HepG2 (cell line): ENCODE data around the gene PAM16. TPM values are rescaled to one million over a fixed set of nuclear protein-coding genes. Genes with fewer than 3 reads are reported as not detected.

Experiments used
- ATAC-seq: fragments of 200-7000 bp; cut with Tn5 transposase; 3 replicates; pipeline ENCODE4 v1.9.1; 2020; ENCODE audit warnings: mild to moderate bottlenecking, moderate library complexity
- BruUV-seq: library from RNA; stranded (reverse); fragments of 400-500 nt; replicated peaks from 2 replicates; lab custom pipeline; 2021; lab: Mats Ljungman, UMichigan
- CTCF ChIA-PET: fragments of 300-600 bp; formaldehyde crosslinking; extraction: SDS; loops from one replicate; lab custom pipeline; 2021; ENCODE audit warnings: low total read pairs, inconsistent platforms, low intra/inter-chr PET ratio; lab: Yijun Ruan, JAX
- POLR2A ChIA-PET: fragments of 350-600 bp; sonication (Branson Sonifier 250); formaldehyde crosslinking; loops from one replicate; lab custom pipeline; 2020; ENCODE audit warnings: antibody characterized with exemption, inconsistent platforms; lab: Yijun Ruan, JAX
- DNase-seq: peaks from one replicate; pipeline ENCODE4 v3.0.0-alpha.2; 2015; ENCODE audit warnings: low spot score
- FAIRE-seq: peaks from 3 replicates; lab custom pipeline; 2011; peaks lifted over from hg19 to GRCh38; lab: Jason Lieb, UNC
- H2AFZ ChIP-seq: one replicate; pipeline ENCODE4 v1.6.1; 2011; ENCODE audit warnings: low read length, inconsistent platforms
- H3K27ac ChIP-seq: fragments of 300-600 bp; 3 replicates; pipeline ENCODE4 v1.8.0; 2011; ENCODE audit warnings: mixed run types, mild to moderate bottlenecking, mixed read lengths, low read length, inconsistent platforms; ENCODE audit not compliant: insufficient read depth; ENCODE audit errors: extremely low read length
- H3K27me3 ChIP-seq, 2 experiments: fragments of 200-600 bp in 1 of 2; 2 replicates in 1 of 2; 3 replicates in 1 of 2; pipeline versions ENCODE4 v1.6.0 to v1.8.0; 2011; ENCODE audit warnings: low read length in 2 of 2, mild to moderate bottlenecking in 2 of 2, moderate library complexity in 2 of 2, inconsistent platforms in 1 of 2; ENCODE audit not compliant: insufficient read depth in 2 of 2, control insufficient read depth in 1 of 2
- H3K36me3 ChIP-seq, 2 experiments: fragments of 200-600 bp in 1 of 2; replicated peaks in 1 of 2; 2 replicates in 1 of 2; 3 replicates in 1 of 2; pipeline versions ENCODE4 v1.5.1 to v1.8.0; 2011; ENCODE audit warnings: low read length in 2 of 2, inconsistent platforms in 1 of 2; ENCODE audit not compliant: insufficient read depth in 2 of 2, control insufficient read depth in 1 of 2
- H3K4me1 ChIP-seq: 2 replicates; pipeline ENCODE4 v1.5.1; 2012; ENCODE audit warnings: low read length, inconsistent platforms; ENCODE audit not compliant: insufficient read depth
- H3K4me2 ChIP-seq: 2 replicates; pipeline ENCODE4 v1.6.0; 2011; ENCODE audit warnings: low read depth, low read length, inconsistent platforms
- H3K4me3 ChIP-seq, 3 experiments: fragments of 200-600 bp in 1 of 3; sonication (generic), shearing (Covaris generic) in 1 of 3; replicated peaks in 1 of 3; 2 replicates each; pipeline ENCODE4 v1.5.1; 2011 to 2016; ENCODE audit warnings: low read length in 3 of 3, inconsistent platforms in 2 of 3, low read depth in 2 of 3, mild to moderate bottlenecking in 2 of 3, control low read depth in 1 of 3, mixed read lengths in 1 of 3; ENCODE audit not compliant: insufficient read depth in 1 of 3
- H3K79me2 ChIP-seq: one replicate; pipeline ENCODE4 v1.6.1; 2011; ENCODE audit warnings: low read length, inconsistent platforms; ENCODE audit not compliant: insufficient read depth
- H3K9ac ChIP-seq: 2 replicates; pipeline ENCODE4 v1.6.0; 2011; ENCODE audit warnings: mild to moderate bottlenecking, low read depth, low read length, inconsistent platforms; ENCODE audit not compliant: insufficient read depth
- H3K9me3 ChIP-seq: 2 replicates; pipeline ENCODE4 v1.5.1; 2012; ENCODE audit warnings: mild to moderate bottlenecking, low read length
- H4K20me1 ChIP-seq: 2 replicates; pipeline ENCODE4 v1.6.0; 2011; ENCODE audit warnings: inconsistent platforms, mild to moderate bottlenecking, low read length, moderate library complexity; ENCODE audit not compliant: insufficient read depth
- AGO2 ChIP-seq: fragments of 200-400 bp; formaldehyde crosslinking; optimal IDR thresholded peaks from 2 replicates; pipeline ENCODE3; 2017; ENCODE audit warnings: mild to moderate bottlenecking, low read depth, low read length, moderate library complexity
- AKAP8 ChIP-seq: sonication (generic); formaldehyde crosslinking; IDR thresholded peaks from 2 replicates; pipeline ENCODE4 v1.5.1; 2020; ENCODE audit warnings: mild to moderate bottlenecking, missing genetic modification reagents
- HNRNPH1 ChIP-seq: fragments of 200-400 bp; formaldehyde crosslinking; optimal IDR thresholded peaks from 2 replicates; pipeline ENCODE3; 2017; ENCODE audit warnings: mild to moderate bottlenecking, low read depth, low read length
- NFKBIZ ChIP-seq: IDR thresholded peaks from 2 replicates; pipeline ENCODE4 v1.6.1; 2018; ENCODE audit warnings: missing genetic modification reagents, missing compliant biosample characterization
- NONO ChIP-seq, 2 experiments: fragments of 450-650 bp in 1 of 2; sonication (generic) in 1 of 2; formaldehyde crosslinking in 1 of 2; IDR thresholded peaks in 1 of 2; conservative IDR thresholded peaks in 1 of 2; 2 replicates each; pipeline versions ENCODE4 v1.6.1 to v1.8.0; 2017 to 2022; ENCODE audit warnings: mild to moderate bottlenecking in 1 of 2, missing genetic modification reagents in 1 of 2, moderate library complexity in 1 of 2
- ZNF569 ChIP-seq: sonication (generic); formaldehyde crosslinking; IDR thresholded peaks from 2 replicates; pipeline ENCODE4 v1.5.0; 2020; ENCODE audit warnings: mild to moderate bottlenecking, missing genetic modification reagents, moderate library complexity, borderline replicate concordance
- ZNF572 ChIP-seq: sonication (generic); formaldehyde crosslinking; IDR thresholded peaks from 2 replicates; pipeline ENCODE4 v1.5.1; 2020; ENCODE audit warnings: mild to moderate bottlenecking, missing genetic modification reagents
- ZNF788 ChIP-seq: sonication (generic); formaldehyde crosslinking; IDR thresholded peaks from 2 replicates; pipeline ENCODE4 v1.5.0; 2020; ENCODE audit warnings: mild to moderate bottlenecking, missing genetic modification reagents, borderline replicate concordance
- WGBS: methylation state at CpG from one replicate; pipeline ENCODE4 v1.1.6; 2017; ENCODE audit warnings: low lambda C conversion rate; 5-methylcytosine and 5-hydroxymethylcytosine counted together
- in situ Hi-C: cut with HindIII; loops from 2 replicates; pipeline ENCODE4 v1.10.0; 2017; ENCODE audit warnings: low pct_unique_long_range_greater_than_20kb; ENCODE audit not compliant: extremely low pct_ligation_motif_present
- intact Hi-C: fragments of 100-400 bp; cut with micrococcal nuclease; formaldehyde crosslinking; loops from one replicate; pipeline ENCODE4 v1.10.0; 2022; ENCODE audit not compliant: unreplicated experiment
- polyA plus RNA-seq, 8 experiments: library from polyadenylated mRNA; depleted of rRNA in 3 of 8; stranded (reverse) in 7 of 8; unstranded in 1 of 8; fragments of >200 nt; fragmentation: Illumina TruSeq in 4 of 8; extraction: Trizol in 4 of 8; gene quantifications; 2 replicates each; pipeline versions ENCODE4 v1.2.1 to v1.2.3, GENCODE V29; 2011 to 2016; ENCODE audit warnings: low read depth in 4 of 8, missing spikeins in 1 of 8, mixed read lengths in 1 of 8; ENCODE audit not compliant: insufficient read depth in 1 of 8
- total RNA-seq, 5 experiments: library from RNA; depleted of rRNA; stranded (reverse); fragments of >200 nt; fragmentation: Illumina TruSeq; extraction: Trizol; gene quantifications; 2 replicates each; pipeline ENCODE4 v1.2.3, GENCODE V29; 2016; ENCODE audit warnings: low read depth in 1 of 5
- TF ChIP-seq, protein P1 (sequence below): IDR thresholded peaks from 2 replicates; pipeline ENCODE4 v1.6.1; 2016; ENCODE audit warnings: low read depth, missing genetic modification reagents, missing compliant biosample characterization
- TF ChIP-seq, protein P2 (sequence below): sonication (generic); formaldehyde crosslinking; IDR thresholded peaks from 2 replicates; pipeline ENCODE4 v1.4.0; 2020; ENCODE audit warnings: missing genetic modification reagents
- TF ChIP-seq, protein P3 (sequence below): sonication (generic); formaldehyde crosslinking; IDR thresholded peaks from 2 replicates; pipeline ENCODE4 v1.5.0; 2020; ENCODE audit warnings: mild to moderate bottlenecking, missing genetic modification reagents, borderline replicate concordance

The PAM16 gene
- total and polyA plus RNA-seq, 2 of the 13 experiments (the other 11 are each of a cell fraction or from before 2014, with no cell fraction given) = 51.5 to 51.8 TPM

DNA sequence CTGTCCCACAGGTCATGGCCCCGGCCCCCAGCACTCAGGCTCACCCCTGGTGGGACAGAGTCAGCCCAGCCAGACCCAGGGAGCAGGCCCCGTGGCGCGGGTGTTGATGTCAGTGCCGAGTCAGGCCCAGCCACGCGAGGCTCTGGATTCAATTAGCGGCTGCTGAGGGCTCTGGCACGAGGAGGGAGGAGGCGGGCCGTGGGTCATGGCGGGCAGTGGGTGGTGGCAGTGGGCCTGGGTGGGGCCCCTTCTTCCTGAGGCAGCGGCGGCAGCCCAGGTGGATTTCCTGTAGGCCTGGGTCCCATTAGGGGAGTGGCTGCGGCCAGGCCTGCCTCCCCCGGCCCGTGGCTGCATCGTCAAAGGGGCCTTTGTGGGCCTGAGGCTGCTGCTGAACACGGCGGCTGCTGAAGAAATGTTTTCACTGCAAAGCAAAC, 33.4 kb upstream of the PAM16 start (continued):
- TF ChIP-seq AKAP8 (CRISPR knock-in tag) = 0 out of 2 replicates have a peak, but pooled peaks have one; percentile 24
- TF ChIP-seq, protein P1, sequence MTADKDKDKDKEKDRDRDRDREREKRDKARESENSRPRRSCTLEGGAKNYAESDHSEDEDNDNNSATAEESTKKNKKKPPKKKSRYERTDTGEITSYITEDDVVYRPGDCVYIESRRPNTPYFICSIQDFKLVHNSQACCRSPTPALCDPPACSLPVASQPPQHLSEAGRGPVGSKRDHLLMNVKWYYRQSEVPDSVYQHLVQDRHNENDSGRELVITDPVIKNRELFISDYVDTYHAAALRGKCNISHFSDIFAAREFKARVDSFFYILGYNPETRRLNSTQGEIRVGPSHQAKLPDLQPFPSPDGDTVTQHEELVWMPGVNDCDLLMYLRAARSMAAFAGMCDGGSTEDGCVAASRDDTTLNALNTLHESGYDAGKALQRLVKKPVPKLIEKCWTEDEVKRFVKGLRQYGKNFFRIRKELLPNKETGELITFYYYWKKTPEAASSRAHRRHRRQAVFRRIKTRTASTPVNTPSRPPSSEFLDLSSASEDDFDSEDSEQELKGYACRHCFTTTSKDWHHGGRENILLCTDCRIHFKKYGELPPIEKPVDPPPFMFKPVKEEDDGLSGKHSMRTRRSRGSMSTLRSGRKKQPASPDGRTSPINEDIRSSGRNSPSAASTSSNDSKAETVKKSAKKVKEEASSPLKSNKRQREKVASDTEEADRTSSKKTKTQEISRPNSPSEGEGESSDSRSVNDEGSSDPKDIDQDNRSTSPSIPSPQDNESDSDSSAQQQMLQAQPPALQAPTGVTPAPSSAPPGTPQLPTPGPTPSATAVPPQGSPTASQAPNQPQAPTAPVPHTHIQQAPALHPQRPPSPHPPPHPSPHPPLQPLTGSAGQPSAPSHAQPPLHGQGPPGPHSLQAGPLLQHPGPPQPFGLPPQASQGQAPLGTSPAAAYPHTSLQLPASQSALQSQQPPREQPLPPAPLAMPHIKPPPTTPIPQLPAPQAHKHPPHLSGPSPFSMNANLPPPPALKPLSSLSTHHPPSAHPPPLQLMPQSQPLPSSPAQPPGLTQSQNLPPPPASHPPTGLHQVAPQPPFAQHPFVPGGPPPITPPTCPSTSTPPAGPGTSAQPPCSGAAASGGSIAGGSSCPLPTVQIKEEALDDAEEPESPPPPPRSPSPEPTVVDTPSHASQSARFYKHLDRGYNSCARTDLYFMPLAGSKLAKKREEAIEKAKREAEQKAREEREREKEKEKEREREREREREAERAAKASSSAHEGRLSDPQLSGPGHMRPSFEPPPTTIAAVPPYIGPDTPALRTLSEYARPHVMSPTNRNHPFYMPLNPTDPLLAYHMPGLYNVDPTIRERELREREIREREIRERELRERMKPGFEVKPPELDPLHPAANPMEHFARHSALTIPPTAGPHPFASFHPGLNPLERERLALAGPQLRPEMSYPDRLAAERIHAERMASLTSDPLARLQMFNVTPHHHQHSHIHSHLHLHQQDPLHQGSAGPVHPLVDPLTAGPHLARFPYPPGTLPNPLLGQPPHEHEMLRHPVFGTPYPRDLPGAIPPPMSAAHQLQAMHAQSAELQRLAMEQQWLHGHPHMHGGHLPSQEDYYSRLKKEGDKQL (CRISPR knock-in tag) = no peak

DNA sequence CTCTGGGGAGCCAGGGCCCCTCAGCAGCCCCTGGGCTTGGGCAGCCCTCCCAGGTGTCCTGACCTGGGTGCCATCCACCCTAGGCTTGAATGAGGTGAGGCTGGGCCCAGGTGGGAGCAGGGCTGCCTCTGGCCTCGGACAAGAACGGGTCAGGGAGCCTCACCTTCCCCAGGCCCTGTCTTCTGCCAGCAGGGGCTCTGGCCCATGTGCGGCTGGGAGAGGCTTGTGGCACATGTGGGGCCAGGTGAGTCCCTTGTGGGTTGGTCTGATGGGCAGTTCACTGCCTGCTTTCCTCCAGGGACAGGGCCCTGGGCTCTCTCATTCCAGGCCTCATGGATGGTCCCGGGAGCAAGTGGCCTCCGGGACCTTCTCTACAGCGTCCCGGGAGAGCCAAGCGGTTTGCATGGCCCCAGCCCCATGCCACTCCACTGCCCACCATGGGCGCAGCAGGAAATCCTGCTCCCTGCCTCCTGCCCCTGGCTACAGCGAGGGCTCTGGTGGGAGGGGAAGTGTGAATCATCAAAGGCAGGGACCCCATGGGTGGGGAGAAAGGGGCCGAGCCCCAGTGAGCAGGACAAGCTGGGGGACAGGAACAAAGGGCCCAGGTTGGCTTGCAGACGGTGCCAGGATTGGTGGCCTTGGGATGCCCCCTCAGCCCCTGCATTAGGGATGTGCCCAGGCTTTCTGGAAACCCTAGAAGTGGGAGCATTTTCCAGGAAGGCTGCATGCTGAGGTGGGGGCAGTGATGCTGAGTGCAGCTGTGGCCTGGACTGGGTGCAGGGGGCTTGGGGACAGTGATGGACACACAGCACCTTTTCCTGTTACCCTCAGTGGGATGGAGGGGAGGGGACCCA, 32.7 kb upstream of the PAM16 start:
- ChIA-PET POLR2A (no interaction called here), CTCF (no interaction called here)
- WGBS = 98% methylated on average over 8 of the region's 12 CpGs
- no peak for FAIRE-seq
- DNase-seq = no peak
- H3K27me3 ChIP-seq = no peaks in the 10 kb centered on the region
- H3K4me2 ChIP-seq = no peak overlapping the region
- intact Hi-C loops (no loop called here), in situ Hi-C loops (no loop called here)
- H3K9ac ChIP-seq = no peak overlapping the region
- H3K9me3 ChIP-seq = no peaks in the 10 kb centered on the region
- H3K27ac ChIP-seq = no peak overlapping the region
- H3K79me2 ChIP-seq = peaks cover 6% of the 10 kb centered on the region
- no TSS peak for BruUV-seq
- no peak overlapping the region for H2AFZ ChIP-seq
- H3K4me1 ChIP-seq = peaks cover 20% of the 10 kb centered on the region
- peaks cover 23% of the 10 kb centered on the region for H4K20me1 ChIP-seq
- H3K4me3 ChIP-seq = no peak overlapping the region
- ATAC-seq = no peak
- peaks cover 4 to 16% of the 10 kb centered on the region in 2 experiments for H3K36me3 ChIP-seq
- TF ChIP-seq AGO2 = peak; percentile 87
- TF ChIP-seq NFKBIZ = no peak
- no peak for TF ChIP-seq ZNF569 (CRISPR knock-in tag)
- TF ChIP-seq, protein P2, sequence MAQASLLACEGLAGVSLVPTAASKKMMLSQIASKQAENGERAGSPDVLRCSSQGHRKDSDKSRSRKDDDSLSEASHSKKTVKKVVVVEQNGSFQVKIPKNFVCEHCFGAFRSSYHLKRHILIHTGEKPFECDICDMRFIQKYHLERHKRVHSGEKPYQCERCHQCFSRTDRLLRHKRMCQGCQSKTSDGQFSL = no peak
- TF ChIP-seq HNRNPH1 = peak; percentile 31
- no peak for TF ChIP-seq NONO (IDR thresholded peaks at IDR 0.05)
- TF ChIP-seq NONO (CRISPR knock-in tag; conservative IDR thresholded peaks at IDR 0.05) = 0 out of 2 replicates have a peak, but pooled peaks have one; percentile 25
- TF ChIP-seq, protein P3, sequence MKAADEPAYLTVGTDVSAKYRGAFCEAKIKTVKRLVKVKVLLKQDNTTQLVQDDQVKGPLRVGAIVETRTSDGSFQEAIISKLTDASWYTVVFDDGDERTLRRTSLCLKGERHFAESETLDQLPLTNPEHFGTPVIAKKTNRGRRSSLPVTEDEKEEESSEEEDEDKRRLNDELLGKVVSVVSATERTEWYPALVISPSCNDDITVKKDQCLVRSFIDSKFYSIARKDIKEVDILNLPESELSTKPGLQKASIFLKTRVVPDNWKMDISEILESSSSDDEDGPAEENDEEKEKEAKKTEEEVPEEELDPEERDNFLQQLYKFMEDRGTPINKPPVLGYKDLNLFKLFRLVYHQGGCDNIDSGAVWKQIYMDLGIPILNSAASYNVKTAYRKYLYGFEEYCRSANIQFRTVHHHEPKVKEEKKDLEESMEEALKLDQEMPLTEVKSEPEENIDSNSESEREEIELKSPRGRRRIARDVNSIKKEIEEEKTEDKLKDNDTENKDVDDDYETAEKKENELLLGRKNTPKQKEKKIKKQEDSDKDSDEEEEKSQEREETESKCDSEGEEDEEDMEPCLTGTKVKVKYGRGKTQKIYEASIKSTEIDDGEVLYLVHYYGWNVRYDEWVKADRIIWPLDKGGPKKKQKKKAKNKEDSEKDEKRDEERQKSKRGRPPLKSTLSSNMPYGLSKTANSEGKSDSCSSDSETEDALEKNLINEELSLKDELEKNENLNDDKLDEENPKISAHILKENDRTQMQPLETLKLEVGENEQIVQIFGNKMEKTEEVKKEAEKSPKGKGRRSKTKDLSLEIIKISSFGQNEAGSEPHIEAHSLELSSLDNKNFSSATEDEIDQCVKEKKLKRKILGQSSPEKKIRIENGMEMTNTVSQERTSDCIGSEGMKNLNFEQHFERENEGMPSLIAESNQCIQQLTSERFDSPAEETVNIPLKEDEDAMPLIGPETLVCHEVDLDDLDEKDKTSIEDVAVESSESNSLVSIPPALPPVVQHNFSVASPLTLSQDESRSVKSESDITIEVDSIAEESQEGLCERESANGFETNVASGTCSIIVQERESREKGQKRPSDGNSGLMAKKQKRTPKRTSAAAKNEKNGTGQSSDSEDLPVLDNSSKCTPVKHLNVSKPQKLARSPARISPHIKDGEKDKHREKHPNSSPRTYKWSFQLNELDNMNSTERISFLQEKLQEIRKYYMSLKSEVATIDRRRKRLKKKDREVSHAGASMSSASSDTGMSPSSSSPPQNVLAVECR = no peak
- no peak for TF ChIP-seq ZNF572 (CRISPR knock-in tag)
- TF ChIP-seq ZNF788 = no peak
